Measurements from ENCODE around the gene RNF222. TPM values are rescaled to one million over a fixed set of nuclear protein-coding genes. Genes with fewer than 3 reads are reported as not detected.
"Not testable (repeated sequence)": the region's sequence is repeated elsewhere in the genome, so short reads cannot be mapped to it uniquely, and the experiment has no call there.

Gene RNF222
- total and polyA plus RNA-seq, 2 experiments from 2014 or later, result not detected

DNA sequence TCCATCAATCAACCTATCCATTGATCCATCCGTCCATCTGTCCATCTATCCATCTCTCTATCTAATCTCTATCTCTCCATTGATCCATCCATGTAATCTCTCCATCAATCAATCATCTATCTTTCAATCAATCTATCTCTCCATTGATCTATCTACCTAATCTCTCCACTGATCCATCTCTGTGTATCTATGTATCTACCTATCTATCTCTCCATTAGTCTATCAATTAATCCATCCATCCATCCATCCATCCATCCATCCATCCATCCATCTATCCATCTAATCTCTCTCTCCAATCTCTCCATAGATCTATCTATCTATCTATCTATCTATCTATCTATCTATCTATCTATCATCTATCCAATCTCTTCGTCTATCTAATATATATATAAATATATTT lies 3.5 kb upstream of the RNF222 start:
- no peak for DNase-seq
- no peak overlapping the region for H3K9ac ChIP-seq
- no peaks in the 10 kb centered on the region for H3K9me3 ChIP-seq (ENCODE audit: low read depth)
- no peaks in the 10 kb centered on the region for H4K20me1 ChIP-seq (ENCODE audit: insufficient read depth)
- H3K36me3 ChIP-seq (ENCODE audit: low read depth), result no peaks in the 10 kb centered on the region
- H3K4me2 ChIP-seq (ENCODE audit: unreplicated experiment), result no peak overlapping the region
- H3K9me2 ChIP-seq (ENCODE audit: insufficient read depth), result no peaks in the 10 kb centered on the region
- H3K27me3 ChIP-seq (replicated peaks; ENCODE audit: insufficient read depth), result no peaks in the 10 kb centered on the region
- WGBS, 2 experiments (ENCODE audit: low coverage in 1 of 2, low lambda C conversion rate in 2 of 2, missing lambda C conversion rate in 2 of 2), result 25 to 30% methylated on average over 2 of the region's 2 CpGs
- H2AFZ ChIP-seq, result no peak overlapping the region
- TF ChIP-seq EZH2 (IDR thresholded peaks at IDR 0.05; ENCODE audit: insufficient read depth, poor library complexity, severe bottlenecking) (no peak), EZH2phosphoT487 (IDR thresholded peaks at IDR 0.05; ENCODE audit: insufficient read depth, low read depth) (no peak)
- in situ Hi-C loops (cut with MboI), result no loop called here
- H3K27ac ChIP-seq, result no peak overlapping the region
- H3F3A ChIP-seq (ENCODE audit: insufficient read depth), result no peaks in the 10 kb centered on the region
- no peak overlapping the region for H3K4me3 ChIP-seq
- no peaks in the 10 kb centered on the region for H3K79me2 ChIP-seq (ENCODE audit: insufficient read depth)
- no peaks in the 10 kb centered on the region for H3K4me1 ChIP-seq (ENCODE audit: insufficient read depth)

GRCh38 chr17:8398980-8399379 lies 1.4 kb upstream of the RNF222 start:
- Histone ChIP-seq H3K4me1 (ENCODE audit: insufficient read depth) (no peaks in the 10 kb centered on the region), H3K4me2 (ENCODE audit: unreplicated experiment) (no peak overlapping the region), H2AFZ (no peak overlapping the region), H3K9me3 (ENCODE audit: low read depth) (no peaks in the 10 kb centered on the region), H3K27ac (no peak overlapping the region), H3F3A (ENCODE audit: insufficient read depth) (no peaks in the 10 kb centered on the region), H3K79me2 (ENCODE audit: insufficient read depth) (no peaks in the 10 kb centered on the region), H3K4me3 (no peak overlapping the region), H3K9me2 (ENCODE audit: insufficient read depth) (no peaks in the 10 kb centered on the region), H3K27me3 (replicated peaks; ENCODE audit: insufficient read depth) (peaks cover 13% of the 10 kb centered on the region; the same call in 1 of the 2 replicates), H3K9ac (no peak overlapping the region), H4K20me1 (ENCODE audit: insufficient read depth) (no peaks in the 10 kb centered on the region), H3K36me3 (ENCODE audit: low read depth) (no peaks in the 10 kb centered on the region)
- DNase-seq, result no peak
- WGBS, 2 experiments (ENCODE audit: low coverage in 1 of 2, low lambda C conversion rate in 2 of 2, missing lambda C conversion rate in 2 of 2), result 33 to 34% methylated on average over 6 of the region's 6 CpGs
- in situ Hi-C loops (cut with MboI), result no loop called here
- TF ChIP-seq EZH2 (IDR thresholded peaks at IDR 0.05; ENCODE audit: insufficient read depth, poor library complexity, severe bottlenecking) (no peak), EZH2phosphoT487 (IDR thresholded peaks at IDR 0.05; ENCODE audit: insufficient read depth, low read depth) (no peak)

- H3K36me3 ChIP-seq (ENCODE audit: low read depth); H3K27ac ChIP-seq; DNase-seq; H2AFZ ChIP-seq; in situ Hi-C loops (cut with MboI); H4K20me1 ChIP-seq (ENCODE audit: insufficient read depth); H3K9ac ChIP-seq; H3K9me3 ChIP-seq (ENCODE audit: low read depth); H3K4me2 ChIP-seq (ENCODE audit: unreplicated experiment); H3K4me1 ChIP-seq (ENCODE audit: insufficient read depth); H3K79me2 ChIP-seq (ENCODE audit: insufficient read depth); H3K4me3 ChIP-seq; H3K9me2 ChIP-seq (ENCODE audit: insufficient read depth); H3F3A ChIP-seq (ENCODE audit: insufficient read depth): not testable (repeated sequence)
- H3K27me3 ChIP-seq (replicated peaks; ENCODE audit: insufficient read depth), result peaks cover 13% of the 10 kb centered on the region; the same call in 1 of the 2 replicates
- WGBS, 2 experiments (ENCODE audit: low coverage in 1 of 2, low lambda C conversion rate in 2 of 2, missing lambda C conversion rate in 2 of 2), result 64 to 67% methylated on average over 7 to 9 of the region's 9 CpGs
These were observed 3.1 kb downstream of the RNF222 start for GRCh38 chr17:8394497-8394896.

DNA sequence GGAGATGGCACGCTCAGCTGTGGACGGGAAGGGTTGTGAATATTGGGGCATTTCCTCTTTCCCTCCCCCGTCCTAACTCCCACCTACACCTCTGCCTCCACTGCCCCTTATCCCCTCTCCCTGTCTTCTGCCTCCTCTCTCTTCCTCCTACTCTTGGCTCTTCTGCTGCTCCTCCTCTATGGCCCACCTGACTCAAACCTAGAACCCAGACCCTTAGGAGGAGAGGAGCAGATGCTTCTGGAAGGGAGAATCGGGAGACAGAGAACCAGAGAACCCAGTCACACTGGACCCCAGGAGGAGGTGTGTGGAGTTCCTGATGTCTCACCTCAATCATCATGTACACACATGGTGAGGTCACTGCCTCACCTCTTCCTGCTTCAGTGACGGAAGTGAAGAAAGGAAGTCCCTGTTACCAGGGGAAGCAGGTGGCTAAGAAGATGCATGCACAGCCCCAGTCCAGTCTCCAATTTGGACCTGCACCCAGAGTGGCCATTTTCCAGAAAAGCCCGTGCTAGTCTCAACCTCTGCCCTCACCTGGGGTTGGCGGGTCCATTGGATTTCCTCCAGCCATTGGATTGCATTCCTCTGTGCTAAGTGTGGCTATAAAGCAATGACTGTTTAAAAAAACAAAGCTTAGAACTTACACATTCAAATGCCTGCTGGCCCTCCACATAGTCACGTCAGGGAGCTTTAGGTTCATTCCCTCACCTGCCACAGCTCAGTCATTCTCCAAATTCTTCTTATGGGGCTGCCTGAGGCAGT lies 4.0 kb downstream of the RNF222 start:
- no peaks in the 10 kb centered on the region for H4K20me1 ChIP-seq (ENCODE audit: insufficient read depth)
- H3K4me2 ChIP-seq (ENCODE audit: unreplicated experiment), result no peak overlapping the region
- H3K79me2 ChIP-seq (ENCODE audit: insufficient read depth), result no peaks in the 10 kb centered on the region
- H3K36me3 ChIP-seq (ENCODE audit: low read depth), result no peaks in the 10 kb centered on the region
- H3K27me3 ChIP-seq (replicated peaks; ENCODE audit: insufficient read depth), result peaks cover 13% of the 10 kb centered on the region; the same call in 1 of the 2 replicates
- TF ChIP-seq EZH2 (IDR thresholded peaks at IDR 0.05; ENCODE audit: insufficient read depth, poor library complexity, severe bottlenecking), result no peak
- no peak for TF ChIP-seq EZH2phosphoT487 (IDR thresholded peaks at IDR 0.05; ENCODE audit: insufficient read depth, low read depth)
- no peak overlapping the region for H3K4me3 ChIP-seq
- WGBS, 2 experiments (ENCODE audit: low coverage in 1 of 2, low lambda C conversion rate in 2 of 2, missing lambda C conversion rate in 2 of 2), result 81 to 83% methylated on average over 7 to 8 of the region's 8 CpGs
- peaks cover 9% of the 10 kb centered on the region for H3K4me1 ChIP-seq (ENCODE audit: insufficient read depth)
- H2AFZ ChIP-seq, result no peak overlapping the region
- no peak for DNase-seq
- H3K9ac ChIP-seq, result no peak overlapping the region
- no peaks in the 10 kb centered on the region for H3K9me2 ChIP-seq (ENCODE audit: insufficient read depth)
- H3F3A ChIP-seq (ENCODE audit: insufficient read depth), result no peaks in the 10 kb centered on the region
- no peaks in the 10 kb centered on the region for H3K9me3 ChIP-seq (ENCODE audit: low read depth)
- in situ Hi-C loops (cut with MboI), result no loop called here
- H3K27ac ChIP-seq, result no peak overlapping the region
